ENCODE results near the gene KRTAP9-3.
"Not testable (repeated sequence)": the region's sequence is repeated elsewhere in the genome, so short reads cannot be mapped to it uniquely, and the experiment has no call there.

Gene KRTAP9-3, protein sequence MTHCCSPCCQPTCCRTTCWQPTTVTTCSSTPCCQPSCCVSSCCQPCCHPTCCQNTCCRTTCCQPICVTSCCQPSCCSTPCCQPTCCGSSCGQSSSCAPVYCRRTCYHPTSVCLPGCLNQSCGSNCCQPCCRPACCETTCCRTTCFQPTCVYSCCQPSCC

DNA sequence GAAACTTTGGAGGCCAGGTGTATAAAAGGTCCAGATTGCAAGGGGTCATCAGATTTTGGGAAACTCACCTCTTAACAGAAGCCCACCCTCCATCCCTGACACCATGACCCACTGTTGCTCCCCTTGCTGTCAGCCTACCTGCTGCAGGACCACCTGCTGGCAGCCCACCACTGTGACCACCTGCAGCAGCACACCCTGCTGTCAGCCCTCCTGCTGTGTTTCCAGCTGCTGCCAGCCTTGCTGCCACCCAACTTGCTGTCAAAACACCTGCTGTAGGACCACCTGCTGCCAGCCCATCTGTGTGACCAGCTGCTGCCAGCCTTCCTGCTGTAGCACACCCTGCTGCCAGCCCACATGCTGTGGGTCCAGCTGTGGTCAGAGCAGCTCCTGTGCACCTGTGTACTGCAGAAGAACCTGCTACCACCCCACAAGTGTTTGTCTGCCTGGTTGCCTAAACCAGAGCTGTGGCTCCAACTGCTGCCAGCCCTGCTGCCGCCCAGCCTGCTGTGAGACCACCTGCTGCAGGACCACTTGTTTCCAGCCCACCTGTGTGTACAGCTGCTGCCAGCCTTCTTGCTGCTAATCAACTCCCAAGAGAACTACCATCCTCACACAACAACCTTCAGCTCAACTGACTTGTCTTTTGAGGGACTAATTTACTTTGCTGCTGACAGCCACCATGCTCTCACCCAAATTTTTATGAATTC, at the start of gene KRTAP9-3:
TSS of gene KRTAP9-3 (plus strand) at position 51 of the 707 bp plus-strand sequence. CDS start at position 104, 53 bp downstream.
- DNase-seq: not testable (repeated sequence)

DNA sequence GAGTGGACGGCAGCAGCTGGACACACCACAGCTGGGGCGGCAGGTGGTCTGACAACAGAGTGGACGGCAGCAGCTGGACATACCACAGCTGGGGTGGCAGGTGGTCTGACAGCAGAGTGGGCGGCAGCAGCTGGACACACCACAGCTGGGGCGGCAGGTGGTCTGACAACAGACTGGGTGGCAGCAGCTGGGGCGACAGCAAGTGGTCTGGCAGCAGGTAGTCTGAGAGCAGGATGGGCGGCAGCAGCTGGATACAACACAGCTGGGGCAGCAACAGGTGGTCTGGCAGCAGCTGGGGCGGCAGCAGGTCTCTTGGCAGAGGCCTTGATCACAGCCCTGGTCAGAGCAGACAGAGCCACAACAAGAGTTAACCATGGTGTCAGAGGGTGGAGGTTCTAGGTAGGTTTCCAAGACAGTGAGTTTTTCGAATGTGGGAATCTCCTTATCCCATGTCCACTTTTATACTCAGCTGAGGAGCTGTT, 47.7 kb upstream of the KRTAP9-3 start, which contains the start of gene KRTAP4-1:
TSS of gene KRTAP4-1 (minus strand) at position 432 of the 482 bp plus-strand sequence. CDS start at position 375, 57 bp downstream.
- no peak for DNase-seq

DNA sequence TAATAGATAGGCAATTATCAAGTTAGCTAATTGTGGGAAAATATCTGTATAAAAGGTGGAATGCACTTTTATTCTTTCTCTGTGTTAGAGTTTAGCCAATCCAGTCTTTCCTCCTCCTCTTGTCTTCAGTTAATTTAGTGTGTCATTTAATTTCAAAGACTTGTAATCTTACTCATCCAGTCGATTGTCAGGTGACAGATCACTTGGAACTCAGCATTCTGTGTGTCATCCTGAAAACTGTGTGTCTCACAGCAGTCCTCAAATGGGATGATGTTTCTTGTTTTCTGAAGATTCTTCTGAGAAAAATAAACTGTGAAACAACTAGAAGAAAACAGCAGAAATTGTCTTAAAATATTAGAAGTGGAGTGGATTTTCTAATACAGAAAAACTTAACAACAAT, 47.2 kb upstream of the KRTAP9-3 start:
- DNase-seq: no peak

DNA sequence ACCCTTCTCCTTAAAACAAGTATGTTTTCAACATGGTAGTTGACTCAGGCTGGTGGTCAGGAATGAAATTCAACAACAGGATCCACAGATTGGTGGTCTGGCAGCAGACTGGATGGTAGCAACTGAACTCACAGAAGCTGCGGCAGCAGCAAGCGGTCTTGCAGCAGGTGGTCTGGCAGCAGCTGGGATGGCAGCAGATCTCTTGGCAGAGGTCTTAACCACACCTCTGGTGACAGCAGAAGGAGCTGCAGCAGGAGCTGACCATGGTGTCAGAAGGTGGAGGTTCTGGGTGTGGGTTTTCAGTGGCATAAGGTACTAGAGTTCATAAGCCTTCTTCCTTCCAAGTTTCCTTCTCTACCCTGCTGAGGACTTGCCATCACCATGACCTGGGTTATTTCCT, 45.4 kb upstream of the KRTAP9-3 start:
- DNase-seq: no peak

DNA sequence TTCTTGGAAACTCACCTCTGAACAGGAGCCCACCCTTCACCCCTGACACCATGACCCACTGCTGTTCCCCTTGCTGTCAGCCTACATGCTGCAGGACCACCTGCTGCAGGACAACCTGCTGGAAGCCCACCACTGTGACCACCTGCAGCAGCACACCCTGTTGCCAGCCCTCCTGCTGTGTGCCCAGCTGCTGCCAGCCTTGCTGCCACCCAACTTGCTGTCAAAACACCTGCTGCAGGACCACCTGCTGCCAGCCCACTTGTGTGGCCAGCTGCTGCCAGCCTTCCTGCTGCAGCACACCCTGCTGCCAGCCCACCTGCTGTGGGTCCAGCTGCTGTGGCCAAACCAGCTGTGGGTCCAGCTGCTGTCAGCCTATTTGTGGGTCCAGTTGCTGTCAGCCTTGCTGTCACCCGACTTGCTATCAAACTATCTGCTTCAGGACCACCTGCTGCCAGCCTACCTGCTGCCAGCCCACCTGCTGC, 42.4 kb upstream of the KRTAP9-3 start, which contains the start of gene KRTAP9-1:
TSS of gene KRTAP9-1 (plus strand) at position 51 of the 482 bp plus-strand sequence. CDS start at position 51, 0 bp downstream.
- not testable (repeated sequence) for DNase-seq

DNA sequence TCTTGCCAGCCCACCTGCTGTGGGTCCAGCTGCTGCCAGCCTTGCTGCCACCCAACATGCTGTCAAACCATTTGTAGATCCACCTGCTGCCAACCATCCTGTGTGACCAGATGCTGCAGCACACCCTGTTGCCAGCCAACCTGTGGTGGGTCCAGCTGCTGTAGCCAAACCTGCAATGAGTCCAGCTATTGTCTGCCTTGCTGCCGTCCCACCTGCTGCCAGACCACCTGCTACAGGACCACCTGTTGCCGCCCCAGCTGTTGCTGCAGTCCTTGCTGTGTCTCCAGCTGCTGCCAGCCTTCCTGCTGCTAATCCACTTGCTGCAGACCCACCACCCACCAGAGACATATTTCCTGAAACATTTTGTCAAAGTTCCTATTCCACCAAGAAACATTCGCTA, 41.9 kb upstream of the KRTAP9-3 start:
- DNase-seq: no peak

DNA sequence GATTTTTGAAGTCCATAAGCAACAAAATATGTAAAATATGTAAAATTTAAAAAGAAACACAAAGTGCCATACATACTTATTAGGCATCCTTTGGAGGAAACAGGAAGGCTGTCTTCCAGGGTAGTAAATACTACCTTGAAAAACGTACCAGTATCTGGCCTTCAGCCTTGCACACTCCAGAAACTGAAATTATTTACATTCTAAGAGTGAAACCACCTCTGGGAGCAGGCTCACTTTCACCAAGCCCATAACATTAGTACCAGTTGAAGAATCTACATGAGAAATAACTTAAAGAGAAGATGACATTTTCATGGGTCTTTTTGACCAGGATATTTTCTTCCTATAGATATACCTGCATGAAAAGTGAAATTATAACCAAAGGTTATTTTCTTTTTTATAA, 36.2 kb upstream of the KRTAP9-3 start:
- DNase-seq: no peak

DNA sequence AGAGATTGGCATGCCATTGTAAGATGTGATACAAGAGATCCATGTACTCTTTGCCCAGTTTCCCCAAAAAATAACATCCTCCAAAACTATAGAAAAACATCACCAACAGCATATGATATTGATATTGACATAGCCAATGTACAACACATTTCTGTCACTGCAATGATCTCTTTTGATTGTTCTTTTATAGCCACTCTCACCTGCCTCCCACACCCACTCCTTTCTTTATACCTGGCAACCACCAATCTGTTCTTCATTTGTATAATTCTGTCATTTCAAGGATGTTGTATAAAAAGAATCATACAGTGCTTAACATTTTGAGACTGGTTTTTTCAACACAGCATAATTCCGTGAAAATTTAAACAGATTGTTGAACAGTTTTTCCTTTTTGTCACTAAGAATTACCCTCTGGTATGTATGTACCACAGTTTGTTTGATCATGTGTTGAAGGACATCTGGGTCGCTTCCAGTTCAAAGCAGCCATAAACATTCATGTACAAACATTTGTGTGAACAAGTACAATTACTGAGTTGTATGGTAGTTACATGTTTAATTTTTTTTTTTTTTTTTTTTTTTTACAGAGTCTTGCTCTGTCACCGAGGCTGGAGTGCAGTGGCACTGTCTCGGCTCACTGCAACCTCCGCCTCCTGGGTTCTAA, 32.7 kb upstream of the KRTAP9-3 start:
- DNase-seq: no peak

DNA sequence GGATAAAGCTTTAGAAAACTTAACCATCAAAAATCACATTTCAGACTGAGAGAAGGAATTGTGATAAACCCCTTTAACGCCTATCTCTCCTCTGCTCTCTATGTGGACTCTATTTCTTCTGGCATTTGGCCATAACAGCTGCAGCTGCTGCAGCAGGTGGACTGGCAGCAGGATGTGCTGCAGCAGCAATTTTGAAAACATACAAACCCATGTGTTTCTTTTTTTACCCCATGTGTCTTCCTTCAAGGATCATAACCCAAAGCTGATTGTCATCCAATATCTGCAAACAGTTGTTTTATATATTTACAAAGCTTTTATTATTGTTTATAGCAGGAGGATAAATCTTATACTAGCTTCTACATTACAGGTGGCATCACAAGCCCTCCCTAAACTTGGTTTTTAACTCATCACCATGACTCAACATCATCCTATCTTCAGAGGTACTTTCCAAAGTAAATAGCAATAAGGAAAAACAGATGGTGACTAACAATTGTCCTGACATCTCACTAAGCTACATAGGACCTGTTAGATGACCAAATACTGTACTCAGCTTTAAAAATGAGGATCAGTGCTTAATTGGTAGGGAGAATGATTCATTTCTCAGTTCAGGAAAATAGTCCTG, 20.3 kb upstream of the KRTAP9-3 start:
- DNase-seq: no peak

DNA sequence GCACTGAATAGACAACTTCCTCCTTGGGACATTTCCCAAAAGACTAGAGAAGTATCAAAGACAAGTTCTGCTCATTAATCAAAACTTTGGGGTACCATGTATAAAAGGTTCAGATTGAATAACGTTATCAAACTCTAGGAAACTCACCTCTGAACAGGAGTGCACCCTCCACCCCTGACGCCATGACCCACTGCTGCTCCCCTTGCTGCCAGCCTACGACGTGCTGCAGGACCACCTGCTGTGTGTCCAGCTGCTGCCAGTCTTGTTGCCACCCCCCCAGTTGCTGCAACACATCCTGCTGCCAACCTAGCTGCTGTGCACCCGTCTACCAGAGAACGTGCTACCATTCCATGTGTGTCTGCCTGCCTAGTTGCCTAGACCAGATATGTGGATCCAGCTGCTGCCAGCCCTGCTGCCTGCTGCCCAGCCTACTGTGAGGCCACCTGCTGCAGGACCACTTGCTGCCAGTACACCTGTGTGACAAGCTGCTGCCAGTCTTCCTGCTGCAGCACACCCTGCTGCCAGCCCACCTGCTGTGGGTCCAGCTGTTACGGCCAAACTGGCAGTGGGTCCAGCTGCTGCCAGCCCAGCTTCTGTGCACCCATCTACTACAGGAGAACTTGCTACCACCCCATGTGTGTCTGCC, 19.6 kb upstream of the KRTAP9-3 start:
- DNase-seq: no peak

DNA sequence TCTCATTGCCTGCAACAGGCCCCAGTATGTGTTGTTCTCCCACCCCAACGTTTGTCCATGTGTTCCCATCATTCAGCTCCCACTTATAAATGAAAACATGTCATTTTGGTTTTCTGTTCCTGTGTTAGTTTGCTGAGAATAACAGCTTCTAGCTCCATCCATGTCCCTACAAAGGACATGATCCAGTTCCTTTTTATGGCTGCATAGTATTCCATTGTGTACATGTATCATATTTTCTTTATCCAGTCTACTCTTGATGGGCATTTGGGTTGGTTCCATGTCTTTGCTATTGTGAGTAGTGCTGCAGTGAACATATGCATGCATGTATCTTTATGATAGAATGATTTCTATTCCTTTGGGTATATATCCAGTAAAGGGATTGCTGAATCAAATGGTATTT, 16.6 kb upstream of the KRTAP9-3 start:
- no peak for DNase-seq

DNA sequence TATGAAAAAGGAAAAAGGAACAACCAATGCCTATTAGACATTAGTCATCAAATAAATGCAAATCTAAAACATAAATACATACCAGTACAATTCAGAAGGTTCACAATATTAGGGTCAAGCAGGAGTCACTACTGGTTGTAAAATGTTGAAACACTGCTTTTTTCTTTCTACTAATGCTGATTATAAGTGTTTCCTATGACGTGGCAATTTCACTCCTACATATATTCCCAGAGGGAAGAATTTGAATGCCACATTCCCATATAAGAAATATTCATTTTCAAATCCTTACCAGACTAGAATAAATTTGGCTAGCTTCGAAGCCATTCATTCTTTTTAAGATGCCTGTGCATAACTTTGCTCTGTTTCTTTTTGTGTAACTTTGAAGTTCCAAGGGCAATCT, 8.4 kb upstream of the KRTAP9-3 start:
- DNase-seq: no peak

DNA sequence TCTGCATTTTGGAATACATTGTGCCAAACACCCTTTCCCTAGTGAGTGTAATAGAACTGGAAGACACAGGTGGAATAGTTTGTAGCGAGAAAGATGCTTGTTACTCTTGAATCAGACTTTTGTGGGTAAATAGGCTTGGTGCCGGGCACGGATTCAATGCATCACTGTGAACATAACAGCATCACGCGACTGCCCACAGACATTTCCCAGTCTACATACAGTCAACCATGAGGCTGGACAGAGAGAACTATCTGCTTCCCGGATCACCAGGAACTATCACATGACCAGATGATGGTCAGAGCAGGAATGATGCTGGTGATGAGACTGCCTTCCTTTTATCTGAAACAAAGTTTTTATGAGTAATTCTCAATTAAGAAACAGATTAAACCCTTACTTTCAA, 6.2 kb upstream of the KRTAP9-3 start:
- DNase-seq: no peak

DNA sequence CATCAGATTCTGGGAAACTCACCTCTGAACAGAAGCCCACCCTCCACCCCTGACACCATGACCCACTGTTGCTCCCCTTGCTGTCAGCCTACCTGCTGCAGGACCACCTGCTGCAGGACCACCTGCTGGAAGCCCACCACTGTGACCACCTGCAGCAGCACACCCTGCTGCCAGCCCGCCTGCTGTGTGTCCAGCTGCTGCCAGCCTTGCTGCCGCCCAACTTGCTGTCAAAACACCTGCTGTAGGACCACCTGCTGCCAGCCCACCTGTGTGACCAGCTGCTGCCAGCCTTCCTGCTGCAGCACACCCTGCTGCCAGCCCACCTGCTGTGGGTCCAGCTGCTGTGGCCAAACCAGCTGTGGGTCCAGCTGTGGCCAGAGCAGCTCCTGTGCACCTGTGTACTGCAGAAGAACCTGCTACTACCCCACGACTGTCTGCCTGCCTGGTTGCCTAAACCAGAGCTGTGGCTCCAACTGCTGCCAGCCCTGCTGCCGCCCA, 5.6 kb upstream of the KRTAP9-3 start, which contains the start of gene KRTAP9-2:
TSS of gene KRTAP9-2 (plus strand) at position 51 of the 498 bp plus-strand sequence. CDS start at position 58, 7 bp downstream.
- DNase-seq: not testable (repeated sequence)

DNA sequence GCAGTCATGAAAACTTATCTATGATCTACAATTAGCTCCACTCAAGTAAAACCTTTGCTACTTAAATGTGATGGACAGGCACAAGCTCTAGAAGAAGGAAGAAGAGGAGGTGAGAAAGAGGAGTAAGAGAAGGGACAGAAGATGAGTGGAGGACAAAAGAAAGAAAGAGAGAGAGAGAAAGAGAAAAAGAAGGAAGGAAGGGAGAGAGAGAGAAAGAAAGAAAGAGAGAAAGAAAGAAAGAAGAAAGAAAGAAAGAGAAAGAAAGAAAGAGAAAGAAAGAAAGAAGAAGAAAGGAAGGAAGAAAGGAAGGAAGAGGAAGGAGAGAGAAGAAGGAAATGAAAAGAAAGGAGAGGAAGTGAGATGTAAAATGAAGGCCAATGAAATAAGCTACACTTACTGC, 2.2 kb upstream of the KRTAP9-3 start:
- DNase-seq: no peak

DNA sequence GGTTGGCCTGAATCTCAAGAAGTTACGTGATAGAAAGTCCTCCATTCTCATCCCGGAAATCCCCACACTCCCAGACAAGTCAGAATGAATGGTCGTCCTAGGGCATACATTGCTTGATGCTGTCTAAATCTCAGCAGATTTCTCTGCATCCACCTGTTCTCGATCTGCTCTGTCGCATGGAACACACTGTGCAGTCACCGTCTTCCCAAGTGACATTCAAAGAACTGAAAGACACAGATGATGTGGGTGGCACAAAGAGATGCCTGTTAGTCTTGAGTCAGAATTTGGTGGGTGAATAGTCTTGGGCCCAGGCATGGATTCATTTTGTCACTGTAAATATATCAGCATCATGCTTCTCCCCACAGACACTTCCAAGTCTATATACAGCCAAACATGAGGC, 518 bp upstream of the KRTAP9-3 start:
- no peak for DNase-seq

DNA sequence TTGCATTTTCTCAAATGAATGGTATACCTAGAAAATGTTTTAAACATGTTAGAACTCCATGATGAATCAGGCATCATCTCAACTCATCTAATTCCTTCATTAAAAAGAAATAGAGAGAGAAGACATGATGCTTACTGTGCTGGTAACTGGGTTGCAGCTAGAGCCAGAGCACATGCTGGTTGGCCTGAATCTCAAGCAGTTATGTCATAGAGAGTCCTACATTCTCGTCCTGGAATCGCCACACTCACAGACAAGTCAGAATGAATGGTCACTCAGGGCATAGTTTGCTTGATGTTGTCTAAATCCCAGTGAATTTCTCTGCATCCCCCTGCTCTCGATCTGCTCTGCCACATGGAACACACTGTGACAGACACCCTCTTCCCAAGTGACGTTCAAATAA, 4.9 kb downstream of the KRTAP9-3 start:
- DNase-seq: not testable (repeated sequence)

DNA sequence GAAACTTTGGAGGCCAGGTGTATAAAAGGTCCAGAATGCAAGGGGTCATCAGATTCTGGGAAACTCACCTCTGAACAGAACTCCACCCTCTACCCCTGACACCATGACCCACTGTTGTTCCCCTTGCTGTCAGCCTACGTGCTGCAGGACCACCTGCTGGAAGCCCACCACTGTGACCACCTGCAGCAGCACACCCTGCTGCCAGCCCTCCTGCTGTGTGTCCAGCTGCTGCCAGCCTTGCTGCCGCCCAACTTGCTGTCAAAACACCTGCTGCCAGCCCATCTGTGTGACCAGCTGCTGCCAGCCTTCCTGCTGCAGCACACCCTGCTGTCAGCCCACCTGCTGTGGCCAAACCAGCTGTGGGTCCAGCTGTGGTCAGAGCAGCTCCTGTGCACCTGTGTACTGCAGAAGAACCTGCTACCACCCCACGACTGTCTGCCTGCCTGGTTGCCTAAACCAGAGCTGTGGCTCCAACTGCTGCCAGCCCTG, 5.7 kb downstream of the KRTAP9-3 start, which contains the start of gene KRTAP9-8:
TSS of gene KRTAP9-8 (plus strand) at position 51 of the 489 bp plus-strand sequence. CDS start at position 104, 53 bp downstream.
- not testable (repeated sequence) for DNase-seq

DNA sequence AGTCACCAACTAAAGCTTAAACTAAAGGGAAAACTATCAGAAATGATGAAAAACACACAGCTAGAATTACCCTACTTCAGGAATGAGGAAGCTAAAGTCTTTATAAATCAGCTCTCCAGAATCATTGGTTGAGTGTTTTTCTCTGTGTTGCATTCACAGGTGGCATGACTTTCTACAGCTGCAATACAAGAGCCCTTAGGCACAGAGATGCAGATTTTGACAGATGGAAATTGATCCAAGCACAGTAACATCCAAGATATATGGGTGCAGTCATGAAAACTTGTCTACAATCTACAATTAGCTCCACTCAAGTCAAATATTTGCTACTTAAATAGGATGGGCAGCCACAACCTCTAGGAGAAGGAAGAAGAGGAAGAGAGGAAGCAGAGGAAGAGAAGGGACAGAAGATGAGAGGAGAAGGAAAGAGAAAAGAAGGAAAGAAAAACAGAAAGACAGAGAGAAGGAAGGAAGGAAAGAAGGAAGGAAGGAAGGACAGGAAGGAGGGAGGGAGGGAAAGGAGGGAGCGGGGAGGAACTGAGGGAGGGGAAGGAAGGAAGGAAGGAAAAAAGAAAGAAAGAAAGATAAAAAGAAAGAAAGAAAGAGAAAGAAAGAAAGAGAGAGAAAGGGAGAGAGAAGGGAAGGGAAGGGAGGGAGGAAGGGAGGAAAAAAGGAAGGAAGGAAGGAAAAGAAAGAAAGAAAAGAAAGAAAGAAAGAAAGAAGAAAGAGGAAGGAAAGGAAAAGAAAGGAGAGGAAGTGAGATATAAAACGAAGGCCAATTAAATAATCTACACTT, 14.9 kb downstream of the KRTAP9-3 start:
- not testable (repeated sequence) for DNase-seq

DNA sequence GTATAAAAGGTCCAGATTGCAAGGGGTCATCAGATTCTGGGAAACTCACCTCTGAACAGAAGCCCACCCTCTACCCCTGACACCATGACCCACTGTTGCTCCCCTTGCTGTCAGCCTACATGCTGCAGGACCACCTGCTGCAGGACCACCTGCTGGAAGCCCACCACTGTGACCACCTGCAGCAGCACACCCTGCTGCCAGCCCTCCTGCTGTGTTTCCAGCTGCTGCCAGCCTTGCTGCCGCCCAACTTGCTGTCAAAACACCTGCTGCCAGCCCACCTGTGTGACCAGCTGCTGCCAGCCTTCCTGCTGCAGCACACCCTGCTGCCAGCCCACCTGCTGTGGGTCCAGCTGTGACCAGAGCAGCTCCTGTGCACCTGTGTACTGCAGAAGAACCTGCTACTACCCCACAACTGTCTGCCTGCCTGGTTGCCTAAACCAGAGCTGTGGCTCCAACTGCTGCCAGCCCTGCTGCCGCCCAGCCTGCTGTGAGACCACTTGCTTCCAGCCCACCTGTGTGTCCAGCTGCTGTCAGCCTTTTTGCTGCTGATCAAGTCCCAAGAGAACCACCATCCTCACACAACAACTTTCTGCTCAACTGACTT, 17.5 kb downstream of the KRTAP9-3 start, which contains the start of gene KRTAP9-4:
TSS of gene KRTAP9-4 (plus strand) at position 51 of the 604 bp plus-strand sequence. CDS start at position 85, 34 bp downstream.
- not testable (repeated sequence) for DNase-seq

All from activated CD8-positive, alpha-beta memory T cell treated with anti-CD3 and anti-CD28 coated beads for 24 hours (primary cell).